ENCODE data around the gene IFT74. TPM values are rescaled to one million over a fixed set of nuclear protein-coding genes. Genes with fewer than 3 reads are reported as not detected.

IFT74 gene
- total RNA-seq, 1 donor from 2014 or later: 19.0 TPM

GRCh38 chr9:27094640-27095298, 138.6 kb downstream of the IFT74 start:
- Mint-ChIP-seq H3K27ac (ENCODE audit: unreplicated experiment) (peak overlapping the region; percentile 64), H3K36me3 (ENCODE audit: low read depth) (peaks cover 2% of the 10 kb centered on the region), H3K4me1 (peaks cover 6% of the 10 kb centered on the region), H3K27me3 (ENCODE audit: low read depth) (no peaks in the 10 kb centered on the region), H3K9me3 (peaks cover 3% of the 10 kb centered on the region), H3K4me3 (no peak overlapping the region)
- no peak for TF ChIP-seq CTCF (conservative IDR thresholded peaks at IDR 0.05)
- no peak for DNase-seq (ENCODE audit: low read depth, low spot score)

- H3K4me1 Mint-ChIP-seq: peaks cover 7% of the 10 kb centered on the region
- TF ChIP-seq CTCF (conservative IDR thresholded peaks at IDR 0.05): no peak
- no peaks in the 10 kb centered on the region for H3K27me3 Mint-ChIP-seq (ENCODE audit: low read depth)
- no peak for DNase-seq (ENCODE audit: low read depth, low spot score)
- H3K4me3 Mint-ChIP-seq: no peak overlapping the region
- H3K27ac Mint-ChIP-seq (ENCODE audit: unreplicated experiment): no peak overlapping the region
- peaks cover 4% of the 10 kb centered on the region for H3K9me3 Mint-ChIP-seq
- no peaks in the 10 kb centered on the region for H3K36me3 Mint-ChIP-seq (ENCODE audit: low read depth)
These were observed 151.0 kb downstream of the IFT74 start for GRCh38 chr9:27107241-27107640.

GRCh38 chr9:27108981-27109541, 152.8 kb downstream of the IFT74 start, which contains the start of gene TEK:
Gene TEK (plus strand): TSS chr9:27109225. CDS start chr9:27109591, 366 bp downstream.
- Mint-ChIP-seq H3K36me3 (ENCODE audit: low read depth) (no peaks in the 10 kb centered on the region), H3K27me3 (ENCODE audit: low read depth) (no peaks in the 10 kb centered on the region), H3K27ac (ENCODE audit: unreplicated experiment) (peak within 1 kb of the TSS; percentile 67), H3K4me3 (no peak within 1 kb of the TSS), H3K9me3 (peaks cover 4% of the 10 kb centered on the region), H3K4me1 (peaks cover 7% of the 10 kb centered on the region)
- DNase-seq (ENCODE audit: low read depth, low spot score): no peak
- no peak for TF ChIP-seq CTCF (conservative IDR thresholded peaks at IDR 0.05)

- Mint-ChIP-seq H3K27me3 (ENCODE audit: low read depth) (no peaks in the 10 kb centered on the region), H3K9me3 (peaks cover 4% of the 10 kb centered on the region), H3K36me3 (ENCODE audit: low read depth) (no peaks in the 10 kb centered on the region), H3K4me3 (no peak overlapping the region), H3K27ac (ENCODE audit: unreplicated experiment) (no peak overlapping the region), H3K4me1 (peaks cover 7% of the 10 kb centered on the region)
- no peak for TF ChIP-seq CTCF (conservative IDR thresholded peaks at IDR 0.05)
- DNase-seq (ENCODE audit: low read depth, low spot score): no peak
These were observed 153.4 kb downstream of the IFT74 start for GRCh38 chr9:27109621-27110020.

GRCh38 chr9:27110181-27110580, 154.0 kb downstream of the IFT74 start:
- no peak overlapping the region for H3K4me3 Mint-ChIP-seq
- no peak for TF ChIP-seq CTCF (conservative IDR thresholded peaks at IDR 0.05)
- H3K27me3 Mint-ChIP-seq (ENCODE audit: low read depth): no peaks in the 10 kb centered on the region
- H3K36me3 Mint-ChIP-seq (ENCODE audit: low read depth): no peaks in the 10 kb centered on the region
- peaks cover 4% of the 10 kb centered on the region for H3K9me3 Mint-ChIP-seq
- no peak overlapping the region for H3K27ac Mint-ChIP-seq (ENCODE audit: unreplicated experiment)
- H3K4me1 Mint-ChIP-seq: peaks cover 7% of the 10 kb centered on the region
- no peak for DNase-seq (ENCODE audit: low read depth, low spot score)

Measured in neural crest cell (in vitro differentiated cells).